HG03378 (cell line): ENCODE results near the gene PXDN.

Source experiments
- ATAC-seq: cut with Tn5 transposase; IDR thresholded peaks from one replicate; pipeline ENCODE4 v1.9.1; 2021; ENCODE audit warnings: mild to moderate bottlenecking, moderate library complexity; ENCODE audit not compliant: unreplicated experiment

PXDN gene

DNA sequence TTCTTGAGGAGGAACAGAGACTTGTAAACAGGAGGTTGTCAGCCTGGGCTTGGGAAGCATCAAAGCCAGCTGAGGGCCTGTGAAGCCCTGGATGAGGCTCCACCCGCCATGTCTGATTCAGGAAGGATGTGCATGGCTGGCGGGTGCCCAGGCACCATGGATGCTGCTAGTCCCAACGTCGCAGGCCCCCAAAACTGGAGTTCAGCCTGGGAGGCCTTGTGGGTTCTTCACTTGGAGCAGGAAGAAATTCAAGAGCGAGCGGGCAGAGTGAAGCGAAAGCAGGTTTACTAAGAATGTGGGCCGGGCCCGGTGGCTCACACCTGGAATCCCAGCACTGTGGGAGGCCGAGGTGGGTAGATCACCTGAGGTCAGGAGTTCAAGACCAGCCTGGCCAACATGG, 12.1 kb upstream of the PXDN start:
- no peak for ATAC-seq

GRCh38 chr2:1755436-1756191, 11.3 kb upstream of the PXDN start:
- ATAC-seq, result no peak

DNA sequence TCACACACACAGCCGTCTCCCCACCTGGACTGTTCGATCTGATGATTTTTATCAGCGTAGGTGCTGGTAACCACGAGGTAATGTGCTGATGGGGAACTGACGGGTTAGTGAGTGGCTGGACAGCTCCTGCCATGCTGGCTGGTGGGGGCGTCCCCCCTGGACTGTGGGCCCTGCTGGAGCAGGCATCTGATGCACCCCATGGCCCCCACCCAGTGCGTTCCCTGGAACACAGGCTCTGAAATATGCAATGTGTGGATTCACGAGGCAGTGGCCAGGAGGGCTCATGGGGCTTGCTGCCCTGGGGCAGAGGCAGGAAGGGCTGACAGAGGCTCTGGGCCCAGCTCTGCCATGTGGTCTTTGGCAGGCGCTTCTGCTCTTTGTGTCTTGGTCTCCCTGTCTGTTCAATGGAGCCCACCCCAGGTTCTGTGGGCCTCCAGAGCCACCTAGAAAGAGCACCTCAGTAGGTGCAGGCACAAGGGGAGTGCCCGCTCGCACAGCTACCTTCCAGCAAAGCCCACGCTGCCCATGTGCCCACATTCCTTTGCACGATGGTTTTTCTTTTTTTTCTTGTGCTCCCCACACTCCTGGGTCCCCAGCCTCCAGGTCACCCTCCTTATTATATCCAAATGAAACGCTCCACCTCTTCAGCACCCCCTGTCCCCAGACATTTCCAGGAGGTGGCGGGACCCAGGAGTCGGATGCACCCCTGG, 10.3 kb upstream of the PXDN start:
- ATAC-seq, result no peak

GRCh38 chr2:1754046-1754445, 9.7 kb upstream of the PXDN start:
- no peak for ATAC-seq

GRCh38 chr2:1752751-1753150, 8.4 kb upstream of the PXDN start:
- ATAC-seq, result no peak

DNA sequence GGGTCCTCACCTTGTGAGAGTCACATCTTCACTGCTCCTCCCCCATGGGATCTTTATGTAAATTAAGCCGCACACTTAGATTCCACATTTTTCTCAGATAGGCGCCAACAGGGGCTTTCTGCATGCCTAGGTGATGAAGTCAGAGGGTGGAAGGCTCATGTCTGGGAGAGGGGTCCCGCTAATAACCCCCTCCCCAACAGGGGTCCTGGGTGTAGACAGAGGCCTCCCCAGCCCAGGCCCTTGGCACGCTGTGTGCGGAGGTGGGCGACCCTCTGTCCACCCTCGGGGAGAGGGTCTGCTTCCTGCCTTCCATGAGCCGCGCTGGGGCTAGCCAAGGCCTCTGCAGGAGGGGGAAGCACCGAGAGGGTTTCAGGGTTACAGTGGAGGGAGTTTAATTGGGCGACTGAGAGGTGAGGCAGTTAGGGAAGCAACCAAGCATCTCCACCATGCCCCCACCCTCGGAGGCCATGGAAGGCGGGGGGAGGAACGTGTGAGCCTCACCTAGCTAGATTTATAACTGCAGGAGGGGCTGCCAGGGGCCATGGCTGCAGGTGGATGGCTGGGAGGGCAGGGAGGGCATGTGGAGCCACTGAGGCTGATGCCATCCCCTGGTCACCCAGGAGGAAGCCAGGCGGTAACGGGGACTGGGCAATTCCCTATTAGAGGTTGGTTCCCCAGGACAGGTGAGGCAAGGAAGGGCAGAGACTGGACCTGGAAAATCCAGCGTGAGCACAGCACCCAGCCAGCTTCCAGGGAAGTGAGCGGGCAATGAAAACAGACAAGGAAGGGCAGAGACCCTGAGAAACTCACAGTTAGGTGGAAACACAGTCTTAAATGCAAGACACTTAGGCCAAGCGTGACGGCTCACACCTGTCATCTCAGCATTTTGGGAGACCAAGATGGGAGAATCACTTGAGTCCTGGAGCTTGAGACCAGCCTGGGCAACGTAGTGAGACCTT, 7.7 kb upstream of the PXDN start:
- no peak for ATAC-seq

DNA sequence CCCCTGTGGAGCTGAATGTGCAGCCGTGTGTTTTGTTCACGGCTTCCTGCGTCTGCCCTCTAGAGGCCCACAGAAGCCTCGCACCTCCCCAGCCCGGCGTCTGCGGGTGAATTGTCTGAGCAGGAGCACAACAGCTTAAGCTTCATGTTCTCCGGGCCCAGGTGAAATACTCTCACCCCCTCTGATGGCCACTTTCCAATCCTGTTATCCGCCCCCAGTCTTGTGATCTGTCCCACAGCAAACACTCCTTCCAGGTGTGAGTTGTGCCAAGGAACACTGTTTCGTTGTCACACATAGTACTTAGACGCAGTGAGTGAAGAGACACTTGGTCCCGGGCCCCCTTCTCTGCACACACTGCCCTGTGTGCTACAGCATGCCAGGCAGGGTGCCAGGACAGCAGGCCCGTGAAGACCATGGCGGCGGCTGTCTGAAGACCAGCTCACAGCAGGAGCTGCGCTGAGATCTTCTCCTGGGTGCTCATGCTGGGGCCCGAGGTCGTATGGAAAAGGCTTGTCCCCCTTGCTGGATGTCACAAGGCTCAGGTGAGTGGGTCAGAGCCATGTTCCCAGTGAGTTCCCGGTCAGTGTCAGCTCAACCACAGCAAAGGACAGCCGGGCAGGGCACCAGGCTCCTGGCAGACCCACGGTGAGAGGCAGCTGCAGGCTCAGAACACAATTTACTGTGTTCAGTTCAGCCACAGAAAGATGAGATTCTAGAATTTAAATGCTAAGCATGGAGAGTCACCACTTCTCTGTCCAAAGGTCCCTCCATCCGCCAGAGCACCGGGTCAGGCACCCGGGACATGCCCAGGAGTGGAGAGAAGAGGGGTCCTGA, 6.8 kb upstream of the PXDN start:
- ATAC-seq, result no peak

DNA sequence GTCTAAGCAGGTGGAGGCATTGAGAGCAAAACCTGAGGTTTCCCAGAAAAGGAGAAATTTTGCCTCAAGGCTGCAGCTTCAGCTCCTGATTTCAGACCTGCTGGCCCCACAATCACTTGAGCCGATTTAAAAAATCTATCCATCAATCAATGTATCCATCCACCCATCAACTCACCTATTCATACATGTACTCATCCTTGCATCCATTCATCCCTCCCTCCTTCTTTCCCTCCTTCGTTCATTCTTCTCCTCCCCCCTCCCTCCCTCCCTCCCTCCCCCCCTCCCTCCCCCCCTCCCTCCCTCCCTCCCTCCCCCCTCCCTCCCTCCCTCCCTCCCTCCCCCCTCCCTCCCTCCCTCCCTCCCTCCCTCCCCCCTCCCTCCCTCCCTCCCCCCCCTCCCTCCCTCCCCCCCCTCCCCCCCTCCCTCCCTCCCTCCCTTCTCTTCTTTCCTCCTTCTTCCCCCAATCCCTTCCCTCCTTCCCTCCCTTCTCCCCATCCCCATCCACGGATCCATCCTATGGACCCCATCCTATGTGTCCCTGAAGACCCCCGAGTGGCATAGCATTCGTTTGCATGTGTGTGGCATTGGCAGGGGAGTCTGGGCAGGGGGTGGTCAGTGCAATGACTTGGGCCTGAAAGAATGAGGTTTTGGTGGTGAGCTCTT, 6.1 kb upstream of the PXDN start:
- no peak for ATAC-seq

DNA sequence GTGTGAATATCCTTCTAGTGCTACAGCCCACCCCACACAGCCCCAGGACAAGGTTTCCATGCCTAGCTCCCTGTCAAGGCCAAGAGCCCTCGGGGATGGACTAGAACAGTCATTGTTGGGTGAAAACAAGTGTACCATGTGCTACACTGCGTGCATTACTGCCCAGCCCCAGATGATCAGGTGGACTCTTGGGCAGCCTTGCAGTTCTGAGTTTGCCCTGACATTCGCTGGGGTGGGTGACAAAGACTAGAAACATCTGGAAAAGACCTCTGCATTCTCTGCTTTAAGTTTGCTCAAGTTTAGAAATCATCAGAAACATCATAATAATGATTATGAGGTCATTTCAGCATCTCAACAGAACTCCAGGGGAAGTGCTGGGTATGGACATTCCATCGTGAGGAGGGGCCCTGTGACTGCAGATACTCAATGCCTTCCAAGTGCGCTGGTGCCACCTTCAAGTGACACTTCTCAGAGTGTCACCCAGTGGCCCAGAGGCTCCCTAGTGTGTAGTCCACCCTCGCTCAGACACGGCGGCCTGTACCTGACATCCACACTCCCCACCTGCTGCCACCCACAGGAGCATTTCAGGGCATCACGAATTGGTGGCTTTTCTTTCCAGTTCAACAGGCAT, 5.3 kb upstream of the PXDN start:
- ATAC-seq, result no peak

- ATAC-seq, result no peak
Observed at GRCh38 chr2:1748741-1749488, 4.6 kb upstream of the PXDN start.

- ATAC-seq, result no peak
Observed at GRCh38 chr2:1748176-1748740, 3.9 kb upstream of the PXDN start.

DNA sequence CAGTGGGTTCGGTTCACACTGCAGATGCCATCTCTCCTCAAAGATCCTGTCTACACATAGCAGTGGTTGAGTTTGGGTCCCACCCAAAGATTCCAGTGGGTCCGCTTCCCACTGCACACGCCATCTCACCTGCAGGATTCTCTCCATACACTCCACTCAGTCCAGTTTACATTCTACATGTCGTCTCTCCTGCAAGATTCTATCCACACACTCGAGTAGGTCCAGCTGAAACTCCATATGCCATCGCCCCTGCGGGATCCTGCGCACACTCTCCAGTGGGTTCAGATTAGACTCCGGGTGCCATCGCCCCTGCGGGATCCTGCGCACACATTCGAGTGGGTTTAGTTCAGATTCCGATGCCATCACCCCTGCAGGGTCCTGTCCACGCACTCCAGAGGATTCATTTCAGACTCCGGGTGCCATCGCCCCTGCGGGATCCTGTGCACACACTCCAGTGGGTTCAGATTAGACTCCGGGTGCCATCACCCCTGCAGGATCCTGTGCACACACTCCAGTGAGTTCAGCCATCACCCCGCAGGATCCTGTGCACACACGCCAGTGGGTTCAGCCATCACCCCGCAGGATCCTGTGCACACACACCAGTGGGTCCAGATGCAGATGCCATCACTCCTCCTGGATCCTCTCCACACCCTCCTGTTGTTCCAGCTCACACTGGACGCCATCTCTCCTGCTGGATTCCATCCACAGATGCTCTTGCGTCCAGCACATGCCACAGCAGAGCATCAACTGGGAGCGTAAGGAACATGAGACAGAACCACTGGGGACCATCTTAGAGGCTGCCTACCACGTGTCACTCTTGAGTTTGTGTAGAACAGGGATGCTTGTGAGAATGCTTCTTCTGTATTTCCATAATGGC, 3.0 kb upstream of the PXDN start:
- no peak for ATAC-seq

DNA sequence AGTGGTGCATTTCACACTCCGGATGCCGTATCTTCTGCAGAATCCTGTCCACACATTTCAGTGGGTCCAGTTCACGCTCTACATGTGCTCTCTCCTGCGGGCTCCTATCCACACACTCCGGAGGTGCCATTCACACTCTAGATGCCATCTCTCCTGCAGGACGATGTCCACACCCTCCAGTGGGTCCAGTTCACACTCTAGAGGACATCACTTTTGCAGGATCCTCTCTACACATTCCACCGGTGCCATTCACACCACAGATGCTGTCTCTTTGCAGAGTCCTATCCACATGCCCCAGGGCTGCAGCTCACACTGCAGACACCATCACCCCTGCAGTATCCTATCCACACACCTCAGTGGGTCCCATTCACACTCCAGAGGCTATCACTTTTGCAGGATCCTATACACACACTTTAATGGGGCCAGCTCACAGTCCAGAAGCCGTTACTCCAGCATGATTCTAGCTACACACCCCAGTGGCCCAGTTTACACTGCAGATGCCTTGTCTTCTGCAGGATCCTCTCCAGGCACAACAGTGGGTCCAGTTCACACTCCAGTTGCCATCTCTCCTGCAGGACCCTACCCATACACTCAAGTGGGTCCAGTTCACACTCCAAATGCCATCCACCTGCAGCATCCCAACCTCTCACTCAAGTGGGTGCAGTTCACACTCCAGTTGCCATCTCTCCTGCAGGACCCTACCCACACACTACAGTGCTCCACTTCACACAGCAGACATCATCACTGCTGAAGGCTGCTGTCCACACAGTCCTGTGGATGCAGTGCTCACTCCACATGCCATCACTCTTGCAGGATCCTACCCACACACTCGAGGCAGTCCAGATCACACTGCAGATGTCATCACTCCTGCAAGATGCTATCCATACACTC, 2.1 kb upstream of the PXDN start:
- no peak for ATAC-seq

GRCh38 chr2:1745171-1746023, 1.1 kb upstream of the PXDN start:
- no peak for ATAC-seq

GRCh38 chr2:1744151-1744445, 217 bp downstream of the PXDN start:
- ATAC-seq, result no peak
